Liver (tissue), 9 donors: ENCODE data around the gene CPLANE2. TPM values are rescaled to one million over a fixed set of nuclear protein-coding genes. Genes with fewer than 3 reads are reported as not detected.
A peak's percentile ranks its signal among the peaks of the same experiment; 100 is the strongest.
"Not testable (repeated sequence)": the region's sequence is repeated elsewhere in the genome, so short reads cannot be mapped to it uniquely, and the experiment has no call there.

Source experiments
- DNase-seq: peaks from one replicate; pipeline ENCODE4 v3.0.0-alpha.2; 2017; ENCODE audit warnings: low spot score
- H3K27ac ChIP-seq, 2 donors: one replicate each; pipeline ENCODE4 v1.7.0; 2013; ENCODE audit warnings: inconsistent platforms in 2 of 2, low read length in 2 of 2, control low read depth in 1 of 2, low read depth in 1 of 2, mild to moderate bottlenecking in 1 of 2
- H3K27me3 ChIP-seq, 4 donors: one replicate each; pipeline versions ENCODE4 v1.6.1 to v1.7.0; 2013; ENCODE audit warnings: low read length in 3 of 4, inconsistent platforms in 1 of 4, mild to moderate bottlenecking in 1 of 4, moderate library complexity in 1 of 4; ENCODE audit not compliant: control insufficient read depth in 4 of 4, insufficient read depth in 4 of 4
- H3K36me3 ChIP-seq, 4 donors: one replicate each; pipeline versions ENCODE4 v1.6.1 to v1.7.0; 2013; ENCODE audit warnings: low read length in 3 of 4, mild to moderate bottlenecking in 3 of 4, low read depth in 1 of 4, moderate library complexity in 1 of 4; ENCODE audit not compliant: control insufficient read depth in 4 of 4, insufficient read depth in 3 of 4
- H3K4me1 ChIP-seq, 4 donors: one replicate each; pipeline versions ENCODE4 v1.6.1 to v1.7.0; 2013; ENCODE audit warnings: low read length in 3 of 4, mild to moderate bottlenecking in 3 of 4, moderate library complexity in 1 of 4; ENCODE audit not compliant: control insufficient read depth in 4 of 4, insufficient read depth in 4 of 4
- H3K4me3 ChIP-seq, 3 donors: one replicate each; pipeline versions ENCODE4 v1.6.1 to v1.7.0; 2013; ENCODE audit warnings: low read length in 3 of 3, control low read depth in 1 of 3, low read depth in 1 of 3, mild to moderate bottlenecking in 1 of 3
- H3K9ac ChIP-seq, 2 donors: one replicate each; pipeline ENCODE4 v1.7.0; 2013; ENCODE audit warnings: low read length in 2 of 2, mild to moderate bottlenecking in 2 of 2, moderate library complexity in 2 of 2, control low read depth in 1 of 2, low read depth in 1 of 2
- H3K9me3 ChIP-seq, 4 donors: one replicate each; pipeline versions ENCODE4 v1.6.1 to v1.7.0; 2013; ENCODE audit warnings: low read length in 3 of 4; ENCODE audit not compliant: control insufficient read depth in 4 of 4
- CTCF ChIP-seq: fragments of 150-350 bp; IDR thresholded peaks from 2 replicates; pipeline ENCODE4 v1.5.1; 2017; ENCODE audit warnings: improper control_type of control experiment, low read depth, low read length; ENCODE audit not compliant: missing input control
- EGR1 ChIP-seq, 2 donors: IDR thresholded peaks; 2 replicates each; pipeline ENCODE4 v1.6.1; 2016 to 2018; ENCODE audit warnings: antibody characterized with exemption in 2 of 2, low read depth in 2 of 2
- FOXA1 ChIP-seq: IDR thresholded peaks from 2 replicates; pipeline ENCODE4 v1.6.1; 2016; ENCODE audit warnings: antibody characterized with exemption
- GABPA ChIP-seq, 2 donors: IDR thresholded peaks in 1 of 2; conservative IDR thresholded peaks in 1 of 2; 2 replicates each; pipeline ENCODE4 v1.6.1; 2016; ENCODE audit warnings: antibody characterized with exemption in 2 of 2, mild to moderate bottlenecking in 1 of 2, moderate library complexity in 1 of 2
- HNF4A ChIP-seq, 2 donors: conservative IDR thresholded peaks; 2 replicates each; pipeline ENCODE4 v1.6.1; 2016; ENCODE audit warnings: antibody characterized with exemption in 2 of 2, mild to moderate bottlenecking in 2 of 2
- HNF4G ChIP-seq: IDR thresholded peaks from 2 replicates; pipeline ENCODE4 v1.6.1; 2016; ENCODE audit warnings: antibody characterized with exemption
- JUND ChIP-seq, 2 donors: IDR thresholded peaks; 2 replicates each; pipeline ENCODE4 v1.6.1; 2016; ENCODE audit warnings: antibody characterized with exemption in 2 of 2
- MAX ChIP-seq: IDR thresholded peaks from 2 replicates; pipeline ENCODE4 v1.6.1; 2016; ENCODE audit warnings: antibody characterized with exemption
- RAD21 ChIP-seq, 2 donors: IDR thresholded peaks; 2 replicates each; pipeline ENCODE4 v1.6.1; 2016; ENCODE audit warnings: antibody characterized with exemption in 2 of 2, mild to moderate bottlenecking in 2 of 2
- RXRA ChIP-seq, 2 donors: IDR thresholded peaks; 2 replicates each; pipeline ENCODE4 v1.6.1; 2017 to 2018; ENCODE audit warnings: antibody characterized with exemption in 2 of 2, mild to moderate bottlenecking in 1 of 2
- TAF1 ChIP-seq: conservative IDR thresholded peaks from 2 replicates; pipeline ENCODE4 v1.6.1; 2016; ENCODE audit warnings: antibody characterized with exemption, mild to moderate bottlenecking
- YY1 ChIP-seq: IDR thresholded peaks from 2 replicates; pipeline ENCODE4 v1.6.1; 2016; ENCODE audit warnings: antibody characterized with exemption, mild to moderate bottlenecking
- WGBS: extraction: QIAGEN DNeasy Blood & Tissue Kit; methylation state at CpG from one replicate; pipeline ENCODE4 v1.1.7; 2013; 5-methylcytosine and 5-hydroxymethylcytosine counted together
- polyA plus RNA-seq, 2 donors: library from polyadenylated mRNA; stranded (reverse) in 1 of 2; unstranded in 1 of 2; fragments of 200-250 nt in 1 of 2; fragments of >200 nt in 1 of 2; fragmentation: Nextera tagmentation in 1 of 2; extraction: Ambion mirVana in 1 of 2; gene quantifications; one replicate each; pipeline versions ENCODE4 v1.2.1 to v1.2.3, GENCODE V29; 2013 to 2015
- total RNA-seq, 2 donors: library from RNA; depleted of rRNA; stranded (reverse); fragments of >200 nt; gene quantifications; one replicate each; pipeline ENCODE4 v1.2.3, GENCODE V29; 2014
- TF ChIP-seq, protein P1 (sequence below): IDR thresholded peaks from 2 replicates; pipeline ENCODE4 v1.6.1; 2016; ENCODE audit warnings: antibody characterized with exemption
- donor health status: healthy.
- donor health status: healthy.
- donor health status: healthy.
- donor health status: healthy.
- donor health status: healthy.

The CPLANE2 gene
- total and polyA plus RNA-seq, 4 donors, result 0.96 to 2.7 (median 2.5) TPM

GRCh38 chr1:16246961-16247360 is 10.0 kb upstream of the CPLANE2 start:
- Histone ChIP-seq H3K36me3 (peaks cover 0 to 13% (median 7%) of the 10 kb centered on the region in 4 donors), H3K27me3 (no peaks in the 10 kb centered on the region), H3K4me3 (no peak overlapping the region), H3K4me1 (peaks cover 5 to 35% (median 31%) of the 10 kb centered on the region in 4 donors), H3K9ac (no peak overlapping the region), H3K27ac (no peak overlapping the region), H3K9me3 (no peaks in the 10 kb centered on the region)
- DNase-seq, result peak; percentile 32
- 93% methylated on average over 5 of the region's 5 CpGs for WGBS
- TF ChIP-seq MAX (no peak), EGR1 (IDR thresholded peaks at IDR 0.05; ENCODE audit: low read depth in 2 of 2) (no peak), RXRA (IDR thresholded peaks at IDR 0.05) (no peak), CTCF (no peak), RAD21 (IDR thresholded peaks at IDR 0.05) (no peak), HNF4A (conservative IDR thresholded peaks at IDR 0.05) (no peak), GABPA (IDR thresholded peaks at IDR 0.05 in 1 of 2, conservative IDR thresholded peaks at IDR 0.05 in 1 of 2) (no peak), YY1 (no peak), FOXA1 (no peak), TAF1 (no peak), JUND (IDR thresholded peaks at IDR 0.05) (no peak), HNF4G (no peak)
- TF ChIP-seq, protein P1, sequence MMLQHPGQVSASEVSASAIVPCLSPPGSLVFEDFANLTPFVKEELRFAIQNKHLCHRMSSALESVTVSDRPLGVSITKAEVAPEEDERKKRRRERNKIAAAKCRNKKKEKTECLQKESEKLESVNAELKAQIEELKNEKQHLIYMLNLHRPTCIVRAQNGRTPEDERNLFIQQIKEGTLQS, result no peak

DNA sequence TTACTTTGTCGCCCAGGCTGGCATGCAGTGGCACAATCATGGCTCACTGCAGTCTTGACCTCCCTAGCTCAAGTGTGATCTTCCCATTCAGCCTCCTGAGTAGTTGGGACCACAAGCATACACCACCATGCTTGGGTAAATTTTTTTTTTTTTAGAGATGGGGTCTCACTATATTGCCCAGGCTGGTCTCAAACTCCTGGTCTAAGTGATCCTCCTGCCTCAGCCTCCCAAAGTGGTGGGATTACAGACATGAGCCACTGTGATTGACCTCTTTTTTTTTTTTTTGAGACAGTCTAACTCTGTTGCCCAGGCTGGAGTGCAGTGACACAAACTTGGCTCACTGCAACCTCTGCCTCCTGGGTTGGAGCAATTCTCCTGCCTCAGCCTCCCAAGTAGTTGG is 9.3 kb upstream of the CPLANE2 start:
- H3K27me3 ChIP-seq, H3K27ac ChIP-seq, H3K36me3 ChIP-seq, H3K4me3 ChIP-seq, H3K9me3 ChIP-seq, DNase-seq, H3K9ac ChIP-seq: not testable (repeated sequence)
- H3K4me1 ChIP-seq, result peaks cover 5 to 35% (median 31%) of the 10 kb centered on the region in 4 donors
- 98% methylated on average over 1 of the region's 1 CpG for WGBS

DNA sequence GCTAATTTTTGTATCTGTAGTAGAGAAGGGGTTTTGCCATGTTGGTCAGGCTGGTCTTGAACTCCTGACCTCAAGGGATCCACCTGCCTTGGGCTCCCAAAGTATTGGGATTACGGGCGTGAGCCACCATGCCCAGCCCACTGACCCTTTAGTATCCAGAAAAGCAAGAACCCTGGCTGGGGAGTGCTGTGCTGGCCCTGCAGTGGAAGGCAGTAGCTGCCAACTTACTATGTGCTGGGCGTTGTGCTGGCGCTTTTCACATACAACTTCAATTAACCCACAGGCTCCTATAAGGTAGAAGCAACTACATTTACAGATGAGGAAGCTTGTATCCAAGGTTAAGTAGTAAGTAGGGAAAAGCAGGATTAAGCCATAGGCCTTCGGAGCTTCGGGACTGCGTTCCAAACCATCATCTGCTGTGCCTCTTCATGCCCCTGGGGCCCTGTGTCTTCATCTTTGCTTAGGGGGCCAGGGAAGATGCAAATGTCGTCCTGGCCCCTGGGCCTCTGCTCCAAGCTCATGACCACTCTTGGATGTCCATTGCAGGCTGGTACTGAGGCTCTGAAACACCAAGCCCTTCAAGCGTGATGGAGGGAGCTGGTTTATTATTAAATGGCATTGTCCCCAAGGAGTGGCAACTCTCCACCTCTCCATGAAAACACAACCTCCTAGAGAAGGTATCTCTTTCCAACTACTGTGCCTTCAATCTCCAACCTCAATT is 8.7 kb upstream of the CPLANE2 start:
- Histone ChIP-seq H3K9ac (no peak overlapping the region), H3K27ac (no peak overlapping the region), H3K27me3 (no peaks in the 10 kb centered on the region), H3K36me3 (peaks cover 0 to under 1% (median 0%) of the 10 kb centered on the region in 4 donors), H3K9me3 (no peaks in the 10 kb centered on the region), H3K4me3 (no peak overlapping the region), H3K4me1 (peaks cover 5 to 32% (median 30%) of the 10 kb centered on the region in 4 donors)
- DNase-seq, result no peak
- 96% methylated on average over 9 of the region's 9 CpGs for WGBS
- TF ChIP-seq FOXA1 (no peak), MAX (no peak), CTCF (no peak)
